HepG2 (cell line): ENCODE measurements around the gene ABCC9. TPM values are rescaled to one million over a fixed set of nuclear protein-coding genes. Genes with fewer than 3 reads are reported as not detected.

Experiments used
- ATAC-seq: fragments of 200-7000 bp; cut with Tn5 transposase; 3 replicates; pipeline ENCODE4 v1.9.1; 2020; ENCODE audit warnings: mild to moderate bottlenecking, moderate library complexity
- Bru-seq: library from RNA; stranded (reverse); fragments of 400-500 nt; gene quantifications from one replicate; lab custom pipeline; 2021; lab: Mats Ljungman, UMichigan
- BruChase-seq, 2 experiments: library from RNA; stranded (reverse); fragments of 400-500 nt; gene quantifications; one replicate each; lab custom pipeline; 2021; lab: Mats Ljungman, UMichigan
- BruUV-seq: library from RNA; stranded (reverse); fragments of 400-500 nt; replicated peaks from 2 replicates; lab custom pipeline; 2021; lab: Mats Ljungman, UMichigan
- CTCF ChIA-PET: fragments of 300-600 bp; formaldehyde crosslinking; extraction: SDS; loops from one replicate; lab custom pipeline; 2021; ENCODE audit warnings: low total read pairs, inconsistent platforms, low intra/inter-chr PET ratio; lab: Yijun Ruan, JAX
- POLR2A ChIA-PET: fragments of 350-600 bp; sonication (Branson Sonifier 250); formaldehyde crosslinking; loops from one replicate; lab custom pipeline; 2020; ENCODE audit warnings: antibody characterized with exemption, inconsistent platforms; lab: Yijun Ruan, JAX
- DNase-seq: peaks from one replicate; pipeline ENCODE4 v3.0.0-alpha.2; 2015; ENCODE audit warnings: low spot score
- FAIRE-seq: peaks from 3 replicates; lab custom pipeline; 2011; peaks lifted over from hg19 to GRCh38; lab: Jason Lieb, UNC
- H2AFZ ChIP-seq: one replicate; pipeline ENCODE4 v1.6.1; 2011; ENCODE audit warnings: low read length, inconsistent platforms
- H3K27ac ChIP-seq: fragments of 300-600 bp; 3 replicates; pipeline ENCODE4 v1.8.0; 2011; ENCODE audit warnings: mixed run types, mild to moderate bottlenecking, mixed read lengths, low read length, inconsistent platforms; ENCODE audit not compliant: insufficient read depth; ENCODE audit errors: extremely low read length
- H3K27me3 ChIP-seq, 2 experiments: fragments of 200-600 bp in 1 of 2; 2 replicates in 1 of 2; 3 replicates in 1 of 2; pipeline versions ENCODE4 v1.6.0 to v1.8.0; 2011; ENCODE audit warnings: low read length in 2 of 2, mild to moderate bottlenecking in 2 of 2, moderate library complexity in 2 of 2, inconsistent platforms in 1 of 2; ENCODE audit not compliant: insufficient read depth in 2 of 2, control insufficient read depth in 1 of 2
- H3K36me3 ChIP-seq, 2 experiments: fragments of 200-600 bp in 1 of 2; replicated peaks in 1 of 2; 2 replicates in 1 of 2; 3 replicates in 1 of 2; pipeline versions ENCODE4 v1.5.1 to v1.8.0; 2011; ENCODE audit warnings: low read length in 2 of 2, inconsistent platforms in 1 of 2; ENCODE audit not compliant: insufficient read depth in 2 of 2, control insufficient read depth in 1 of 2
- H3K4me1 ChIP-seq: 2 replicates; pipeline ENCODE4 v1.5.1; 2012; ENCODE audit warnings: low read length, inconsistent platforms; ENCODE audit not compliant: insufficient read depth
- H3K4me2 ChIP-seq: 2 replicates; pipeline ENCODE4 v1.6.0; 2011; ENCODE audit warnings: low read depth, low read length, inconsistent platforms
- H3K4me3 ChIP-seq, 3 experiments: fragments of 200-600 bp in 1 of 3; sonication (generic), shearing (Covaris generic) in 1 of 3; replicated peaks in 1 of 3; 2 replicates each; pipeline ENCODE4 v1.5.1; 2011 to 2016; ENCODE audit warnings: low read length in 3 of 3, inconsistent platforms in 2 of 3, low read depth in 2 of 3, mild to moderate bottlenecking in 2 of 3, control low read depth in 1 of 3, mixed read lengths in 1 of 3; ENCODE audit not compliant: insufficient read depth in 1 of 3
- H3K79me2 ChIP-seq: one replicate; pipeline ENCODE4 v1.6.1; 2011; ENCODE audit warnings: low read length, inconsistent platforms; ENCODE audit not compliant: insufficient read depth
- H3K9ac ChIP-seq: 2 replicates; pipeline ENCODE4 v1.6.0; 2011; ENCODE audit warnings: mild to moderate bottlenecking, low read depth, low read length, inconsistent platforms; ENCODE audit not compliant: insufficient read depth
- H3K9me3 ChIP-seq: 2 replicates; pipeline ENCODE4 v1.5.1; 2012; ENCODE audit warnings: mild to moderate bottlenecking, low read length
- H4K20me1 ChIP-seq: 2 replicates; pipeline ENCODE4 v1.6.0; 2011; ENCODE audit warnings: inconsistent platforms, mild to moderate bottlenecking, low read length, moderate library complexity; ENCODE audit not compliant: insufficient read depth
- ATF4 ChIP-seq, 2 experiments: fragments of 450-650 bp in 1 of 2; sonication (generic) in 1 of 2; formaldehyde crosslinking; IDR thresholded peaks; 2 replicates each; pipeline versions ENCODE4 v1.5.0 to v1.8.0; 2020 to 2022; ENCODE audit warnings: mild to moderate bottlenecking in 1 of 2, missing genetic modification reagents in 1 of 2
- KLF11 ChIP-seq: IDR thresholded peaks from 2 replicates; pipeline ENCODE4 v1.6.1; 2016; ENCODE audit warnings: missing compliant biosample characterization
- MXI1 ChIP-seq: IDR thresholded peaks from 3 replicates; pipeline ENCODE4 v1.6.1; 2012; ENCODE audit warnings: low read depth, low read length, inconsistent platforms, borderline replicate concordance
- THRA ChIP-seq: sonication (generic); formaldehyde crosslinking; IDR thresholded peaks from 2 replicates; pipeline ENCODE4 v1.4.0; 2020; ENCODE audit warnings: missing genetic modification reagents, borderline replicate concordance
- ZC3H13 ChIP-seq: sonication (generic); formaldehyde crosslinking; IDR thresholded peaks from 2 replicates; pipeline ENCODE4 v1.8.1; 2023; ENCODE audit warnings: mild to moderate bottlenecking, missing genetic modification reagents, moderate library complexity
- ZMYM3 ChIP-seq: sonication (generic); formaldehyde crosslinking; IDR thresholded peaks from 2 replicates; pipeline ENCODE4 v1.5.1; 2020; ENCODE audit warnings: mild to moderate bottlenecking, missing genetic modification reagents
- ZNF280D ChIP-seq: sonication (generic); formaldehyde crosslinking; IDR thresholded peaks from 2 replicates; pipeline ENCODE4 v1.5.1; 2020; ENCODE audit warnings: mild to moderate bottlenecking, missing genetic modification reagents
- WGBS: methylation state at CpG from one replicate; pipeline ENCODE4 v1.1.6; 2017; ENCODE audit warnings: low lambda C conversion rate; 5-methylcytosine and 5-hydroxymethylcytosine counted together
- in situ Hi-C: cut with HindIII; loops from 2 replicates; pipeline ENCODE4 v1.10.0; 2017; ENCODE audit warnings: low pct_unique_long_range_greater_than_20kb; ENCODE audit not compliant: extremely low pct_ligation_motif_present
- intact Hi-C: fragments of 100-400 bp; cut with micrococcal nuclease; formaldehyde crosslinking; loops from one replicate; pipeline ENCODE4 v1.10.0; 2022; ENCODE audit not compliant: unreplicated experiment
- long read RNA-seq, 2 experiments: library from RNA in 1 of 2; library from polyadenylated mRNA in 1 of 2; stranded (forward) in 1 of 2; unstranded in 1 of 2; transcript quantifications; one replicate each; pipeline ENCODE4 v2.0.0, GENCODE V29; 2019 to 2022
- polyA minus RNA-seq, 3 experiments: library from RNA; depleted of rRNA, polyadenylated mRNA; stranded (reverse); fragments of >200 nt; gene quantifications; 2 replicates each; pipeline ENCODE4 v1.2.3, GENCODE V29; 2011; ENCODE audit warnings: low replicate concordance in 1 of 3
- polyA plus RNA-seq, 8 experiments: library from polyadenylated mRNA; depleted of rRNA in 3 of 8; stranded (reverse) in 7 of 8; unstranded in 1 of 8; fragments of >200 nt; fragmentation: Illumina TruSeq in 4 of 8; extraction: Trizol in 4 of 8; gene quantifications; 2 replicates each; pipeline versions ENCODE4 v1.2.1 to v1.2.3, GENCODE V29; 2011 to 2016; ENCODE audit warnings: low read depth in 4 of 8, missing spikeins in 1 of 8, mixed read lengths in 1 of 8; ENCODE audit not compliant: insufficient read depth in 1 of 8
- total RNA-seq, 5 experiments: library from RNA; depleted of rRNA; stranded (reverse); fragments of >200 nt; fragmentation: Illumina TruSeq; extraction: Trizol; gene quantifications; 2 replicates each; pipeline ENCODE4 v1.2.3, GENCODE V29; 2016; ENCODE audit warnings: low read depth in 1 of 5
- TF ChIP-seq, protein P1 (sequence below): sonication (generic); formaldehyde crosslinking; IDR thresholded peaks from 2 replicates; pipeline ENCODE4 v1.5.0; 2020; ENCODE audit warnings: mild to moderate bottlenecking, missing genetic modification reagents
- TF ChIP-seq, protein P2 (sequence below): sonication (generic); formaldehyde crosslinking; IDR thresholded peaks from 2 replicates; pipeline ENCODE4 v1.8.1; 2023; ENCODE audit warnings: mild to moderate bottlenecking, missing genetic modification reagents, borderline replicate concordance

ABCC9 gene
- total RNA-seq (2016; rRNA removed; fragmentation: Illumina TruSeq; extraction: Trizol), result not detected in 2 replicates
- not detected in 2 replicates for total RNA-seq (2016; cell fraction: cytosol; rRNA removed; fragmentation: Illumina TruSeq; extraction: Trizol; ENCODE audit: low read depth)
- not detected in 2 replicates for total RNA-seq (2016; cell fraction: insoluble cytoplasmic fraction; rRNA removed; fragmentation: Illumina TruSeq; extraction: Trizol)
- total RNA-seq (2016; cell fraction: membrane; rRNA removed; fragmentation: Illumina TruSeq; extraction: Trizol), result not detected in 2 replicates
- total RNA-seq (2016; cell fraction: nucleus; rRNA removed; fragmentation: Illumina TruSeq; extraction: Trizol), result not detected in 2 replicates
- polyA plus RNA-seq (2011; rRNA removed), result not detected in 2 replicates
- not detected in 2 replicates for polyA plus RNA-seq (2011; cell fraction: cytosol; rRNA removed)
- polyA plus RNA-seq (2011; cell fraction: nucleus; rRNA removed), result 0.02 TPM in 1 of 2 replicates, not detected in the other
- polyA plus RNA-seq (2012), result not detected in 2 replicates
- polyA plus RNA-seq (2016; cell fraction: cytosol; fragmentation: Illumina TruSeq; extraction: Trizol; ENCODE audit: low read depth), result not detected in 2 replicates
- not detected in 2 replicates for polyA plus RNA-seq (2016; cell fraction: insoluble cytoplasmic fraction; fragmentation: Illumina TruSeq; extraction: Trizol; ENCODE audit: low read depth)
- not detected in 2 replicates for polyA plus RNA-seq (2016; cell fraction: membrane; fragmentation: Illumina TruSeq; extraction: Trizol; ENCODE audit: low read depth)
- polyA plus RNA-seq (2016; cell fraction: nucleus; fragmentation: Illumina TruSeq; extraction: Trizol; ENCODE audit: insufficient read depth, low read depth), result not detected in 2 replicates
- 0.04 and 0.07 TPM in 2 replicates for polyA minus RNA-seq (2011; rRNA and poly(A)+ RNA removed; ENCODE audit: low replicate concordance)
- not detected in 2 replicates for polyA minus RNA-seq (2011; cell fraction: cytosol; rRNA and poly(A)+ RNA removed)
- 0.12 and 0.26 TPM in 2 replicates for polyA minus RNA-seq (2011; cell fraction: nucleus; rRNA and poly(A)+ RNA removed)
- not detected for Bru-seq, nascent RNA
- BruChase-seq, experiment 1, labeled RNA remaining after a 6-hour chase, result percentile 1 among the genes with signal in this experiment
- BruChase-seq, experiment 2, labeled RNA remaining after a 2-hour chase, result percentile 2 among the genes with signal in this experiment
- long read RNA-seq, experiment 1, result 0 reads
- long read RNA-seq, experiment 2, result 0 reads

DNA sequence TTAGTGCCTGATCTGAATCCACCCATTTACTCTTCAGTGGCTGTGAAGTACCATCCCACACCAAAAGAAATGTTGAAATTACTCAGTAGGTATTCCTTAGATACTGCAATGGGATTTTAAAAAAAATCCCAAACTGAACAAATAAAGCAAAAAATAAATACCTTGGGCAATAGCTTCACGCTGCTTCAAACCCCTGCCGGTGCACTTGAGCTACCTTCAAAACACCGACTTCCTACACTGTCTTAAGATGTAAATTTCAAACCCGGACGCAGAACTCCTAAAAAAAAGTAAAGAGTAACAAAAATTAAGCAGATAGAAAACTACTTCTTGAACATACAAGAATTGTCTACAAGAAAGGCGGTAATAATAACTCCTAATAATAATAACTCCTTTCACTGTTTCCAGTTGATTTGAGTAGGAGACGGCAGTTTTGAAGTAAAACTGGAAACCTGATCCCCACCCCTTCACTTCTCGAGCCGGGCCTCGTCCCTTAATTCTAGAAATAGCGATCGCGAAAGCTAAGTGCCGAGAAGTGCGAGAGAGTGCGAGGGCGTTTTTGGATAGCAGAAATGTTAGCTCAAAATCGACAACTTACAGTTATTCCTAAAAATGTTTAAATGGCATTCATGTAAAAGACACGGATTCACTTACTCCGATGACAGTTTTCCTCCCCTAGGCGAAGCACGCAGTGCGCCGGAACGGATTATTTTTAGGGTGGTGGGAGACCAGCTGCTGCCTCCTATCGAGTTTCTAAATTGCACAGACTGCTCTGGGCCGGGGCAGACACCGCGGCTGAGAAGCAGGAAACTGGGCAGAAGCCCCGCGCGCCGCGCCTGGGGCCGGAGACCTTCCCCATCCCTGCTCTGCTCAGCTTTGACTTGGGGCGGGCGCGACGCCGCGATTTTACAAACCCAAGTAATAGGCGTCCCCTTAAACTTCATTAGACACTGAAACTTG is at the start of gene ABCC9:
TSS of gene ABCC9 (minus strand) at position 878 of the 957 bp plus-strand sequence. CDS start 4,752 bp downstream, outside the sequence.
- no peaks in the 10 kb centered on the region for H3K36me3 ChIP-seq
- H3K27ac ChIP-seq, result no peak within 1 kb of the TSS
- in situ Hi-C loops (no loop called here), intact Hi-C loops (no loop called here)
- 7% methylated on average over 32 of the region's 42 CpGs for WGBS
- H3K4me1 ChIP-seq, result peaks cover 4% of the 10 kb centered on the region; the same call in 1 of the 2 replicates
- H3K27me3 ChIP-seq, result peaks cover 0 to 25% of the 10 kb centered on the region in 2 experiments; a peak in 3 of 5 replicates
- H4K20me1 ChIP-seq, result no peaks in the 10 kb centered on the region
- H3K9ac ChIP-seq, result no peak within 1 kb of the TSS
- H3K9me3 ChIP-seq, result peaks cover 6% of the 10 kb centered on the region; the same call in 1 of the 2 replicates
- ATAC-seq (peak; percentile 80), FAIRE-seq (no peak), DNase-seq (no peak)
- ChIA-PET CTCF (no interaction called here), POLR2A (no interaction called here)
- peak within 1 kb of the TSS; percentile 28; the same call in 1 of the 2 replicates for H3K4me2 ChIP-seq
- H3K4me3 ChIP-seq, result peak within 1 kb of the TSS in 1 of 3 experiments; percentile 23; a peak in 2 of 6 replicates
- no peaks in the 10 kb centered on the region for H3K79me2 ChIP-seq
- H2AFZ ChIP-seq, result no peak within 1 kb of the TSS
- BruUV-seq, result no TSS peak
- TF ChIP-seq, protein P1, sequence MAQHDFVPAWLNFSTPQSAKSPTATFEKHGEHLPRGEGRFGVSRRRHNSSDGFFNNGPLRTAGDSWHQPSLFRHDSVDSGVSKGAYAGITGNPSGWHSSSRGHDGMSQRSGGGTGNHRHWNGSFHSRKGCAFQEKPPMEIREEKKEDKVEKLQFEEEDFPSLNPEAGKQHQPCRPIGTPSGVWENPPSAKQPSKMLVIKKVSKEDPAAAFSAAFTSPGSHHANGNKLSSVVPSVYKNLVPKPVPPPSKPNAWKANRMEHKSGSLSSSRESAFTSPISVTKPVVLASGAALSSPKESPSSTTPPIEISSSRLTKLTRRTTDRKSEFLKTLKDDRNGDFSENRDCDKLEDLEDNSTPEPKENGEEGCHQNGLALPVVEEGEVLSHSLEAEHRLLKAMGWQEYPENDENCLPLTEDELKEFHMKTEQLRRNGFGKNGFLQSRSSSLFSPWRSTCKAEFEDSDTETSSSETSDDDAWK, result no peak
- TF ChIP-seq ZNF280D (CRISPR knock-in tag), result no peak
- TF ChIP-seq, protein P2, sequence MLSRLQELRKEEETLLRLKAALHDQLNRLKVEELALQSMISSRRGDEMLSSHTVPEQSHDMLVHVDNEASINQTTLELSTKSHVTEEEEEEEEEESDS (CRISPR knock-in tag), result no peak
- no peak for TF ChIP-seq MXI1
- no peak for TF ChIP-seq ATF4 (CRISPR knock-in tag; IDR thresholded peaks at IDR 0.05)
- TF ChIP-seq KLF11 (CRISPR knock-in tag), result no peak
- TF ChIP-seq ZC3H13 (CRISPR knock-in tag), result no peak
- no peak for TF ChIP-seq THRA (CRISPR knock-in tag)
- no peak for TF ChIP-seq ZMYM3 (CRISPR knock-in tag)
